DMS53 treated with DMSO at 0.1 percent for 48 hours (cell line): ENCODE results near the gene MACF1.
"Not testable (repeated sequence)": the region's sequence is repeated elsewhere in the genome, so short reads cannot be mapped to it uniquely, and the experiment has no call there.

Source experiments
- DNase-seq: peaks from one replicate; lab custom pipeline; 2025; ENCODE audit not compliant: unreplicated experiment; lab: John Stamatoyannopoulos, UW

MACF1 gene

DNA sequence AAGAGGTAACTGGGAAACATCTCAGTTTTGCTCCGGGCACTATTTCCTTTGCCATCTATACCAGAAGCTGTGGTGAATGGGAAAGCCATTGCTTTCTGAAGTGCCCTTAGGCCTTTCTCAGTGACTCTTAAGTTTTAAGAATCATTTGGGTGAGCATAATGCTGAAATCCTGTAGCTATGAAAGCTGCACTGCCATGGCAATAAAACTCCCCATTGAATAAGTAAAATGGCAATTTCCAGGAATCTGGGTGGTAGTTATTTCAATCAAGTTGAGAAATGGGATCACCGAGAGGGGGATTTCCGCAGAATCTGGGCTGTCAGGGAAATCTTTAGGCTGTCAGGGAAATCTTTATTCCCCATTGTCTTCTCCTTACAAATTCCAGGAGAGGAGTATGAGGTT lies 26.8 kb upstream of the MACF1 start:
- DNase-seq, result no peak

DNA sequence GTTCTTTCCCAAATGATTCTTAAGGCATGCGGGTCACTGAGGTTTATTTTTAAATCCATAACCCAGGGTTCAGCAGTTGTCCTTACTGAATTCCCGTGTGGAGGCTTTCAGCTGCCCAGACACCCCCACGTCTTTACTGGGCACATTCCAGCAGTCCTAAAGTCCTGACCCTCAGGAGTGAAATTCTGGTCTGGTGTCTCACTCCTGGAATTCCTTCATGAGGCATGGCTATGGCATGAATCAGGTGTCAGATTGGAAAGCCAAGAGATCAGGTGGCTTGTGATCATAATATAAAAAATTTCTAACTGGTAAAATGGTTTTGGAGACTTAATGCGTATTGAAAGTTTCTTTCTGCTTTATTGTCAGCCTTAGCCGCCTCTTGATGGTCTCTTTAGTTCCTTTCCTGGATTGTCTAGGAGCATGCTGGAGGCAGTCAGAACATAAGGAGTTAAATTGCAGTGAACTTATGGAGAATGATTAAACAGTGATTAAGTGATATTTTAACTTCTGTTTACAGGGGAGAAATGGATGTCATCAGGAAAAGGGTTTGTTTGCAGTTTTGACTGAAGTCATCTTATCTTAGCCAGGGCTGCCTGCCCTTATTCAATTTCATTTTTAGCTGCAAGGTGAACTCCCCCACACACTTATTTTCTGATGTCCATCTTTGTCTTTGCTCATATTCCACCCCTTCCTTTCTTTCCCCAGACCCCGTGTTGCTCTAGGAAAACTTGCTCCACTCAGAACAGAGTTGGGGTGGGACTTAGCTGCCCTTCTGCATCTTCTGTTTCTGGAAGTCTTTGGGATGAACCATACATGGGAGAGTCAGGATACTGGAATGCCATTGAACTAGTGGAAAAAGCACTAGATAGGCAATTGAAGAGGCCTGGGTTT lies 25.7 kb upstream of the MACF1 start:
- DNase-seq, result no peak

DNA sequence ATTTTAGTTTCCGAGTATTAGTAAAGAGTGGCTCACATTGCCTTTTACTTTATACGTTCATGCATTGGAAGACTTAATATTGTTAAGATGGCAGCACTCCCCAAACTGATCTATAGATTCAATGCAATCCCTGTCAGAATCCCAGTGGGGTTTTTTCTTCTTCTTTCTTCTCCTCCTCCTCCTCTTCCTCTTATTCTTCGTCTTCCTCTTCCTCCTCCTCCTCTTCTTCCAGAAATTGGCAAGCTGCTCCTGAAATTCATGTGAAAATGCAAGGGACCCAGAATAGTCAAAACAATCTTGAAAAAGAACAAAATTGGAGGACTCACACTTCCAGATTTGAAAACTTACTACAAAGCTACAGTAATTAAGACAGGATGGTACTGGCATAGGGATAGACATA lies 23.2 kb upstream of the MACF1 start:
- no peak for DNase-seq

DNA sequence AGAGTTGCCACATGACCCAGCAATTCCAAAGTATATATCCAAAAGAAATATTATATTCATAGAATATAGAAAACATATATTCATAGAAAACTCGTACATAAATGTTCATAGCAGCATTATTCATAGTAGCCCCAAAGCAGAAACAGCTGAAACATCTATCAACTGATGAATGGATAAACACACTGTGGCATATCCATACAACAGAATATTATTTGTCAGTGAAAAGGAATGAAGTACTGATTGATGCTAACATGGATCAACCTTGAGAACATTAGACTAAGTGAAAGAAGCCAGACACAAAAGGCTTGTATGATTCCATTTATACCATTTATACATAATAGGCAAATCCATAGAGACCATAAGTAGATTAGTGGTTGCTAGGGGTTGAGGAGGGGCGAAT lies 21.7 kb upstream of the MACF1 start:
- DNase-seq, result no peak

DNA sequence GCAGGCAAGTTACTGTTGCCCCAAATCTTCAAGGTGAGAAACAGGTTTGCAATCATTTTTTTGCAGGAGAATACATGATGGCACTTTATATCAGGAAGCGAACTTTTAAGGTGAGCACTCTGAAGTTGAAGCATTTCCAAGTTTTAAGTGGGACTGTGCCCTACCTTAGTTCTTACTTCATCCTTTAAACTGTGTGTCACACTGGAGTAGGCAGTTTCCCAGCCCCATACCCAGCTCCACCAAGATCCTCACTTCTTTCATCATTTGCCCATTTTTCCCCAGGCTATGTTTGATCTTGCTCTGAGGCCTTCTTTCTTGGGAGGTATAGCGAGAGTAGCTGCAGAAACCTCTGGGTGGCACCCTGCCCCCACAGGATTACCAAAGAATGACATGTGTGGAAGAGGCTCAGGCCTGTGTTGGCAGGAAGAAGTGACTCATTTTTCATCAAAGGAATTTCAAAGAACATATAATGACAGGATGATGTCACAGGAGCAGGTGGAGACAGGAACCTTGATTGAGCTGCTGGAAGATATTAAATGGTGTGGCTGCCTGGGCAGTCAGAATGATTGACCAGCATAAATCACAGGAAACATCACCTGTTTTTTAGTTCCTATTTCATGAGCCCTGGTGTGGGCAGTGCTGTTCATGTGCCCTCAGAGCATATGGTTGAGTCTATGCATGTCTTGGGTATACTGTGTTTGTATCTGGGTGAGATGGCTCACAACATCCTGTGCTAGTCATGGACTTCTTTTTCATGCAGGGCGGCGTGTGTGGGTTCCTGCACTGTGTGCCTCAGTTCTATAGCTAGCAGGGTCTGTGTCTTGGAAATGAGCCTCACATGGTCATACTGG lies 20.8 kb upstream of the MACF1 start:
- DNase-seq, result peak; percentile 97

DNA sequence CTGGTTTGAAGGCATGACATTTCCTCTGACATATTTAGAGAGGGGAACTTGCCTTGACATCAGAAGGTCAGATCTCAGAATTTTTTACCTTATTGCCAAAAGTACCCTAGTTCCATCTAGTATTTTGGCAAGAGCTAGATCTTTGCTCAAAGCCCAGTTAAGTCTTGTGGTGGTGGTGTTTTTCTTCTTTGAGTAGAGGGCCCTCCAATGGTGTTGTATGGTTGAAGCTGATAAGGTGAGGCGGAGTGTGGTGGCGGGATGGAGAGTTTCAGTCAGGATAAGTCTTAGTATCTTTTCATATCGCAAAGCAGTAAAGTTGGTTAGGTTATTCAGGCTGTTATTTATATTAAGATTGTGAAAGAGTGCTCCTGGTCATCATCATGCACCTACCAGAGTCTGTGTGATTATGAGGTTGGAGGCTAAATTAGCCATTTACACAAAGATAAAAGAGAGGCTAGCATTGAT lies 20.1 kb upstream of the MACF1 start:
- no peak for DNase-seq

DNA sequence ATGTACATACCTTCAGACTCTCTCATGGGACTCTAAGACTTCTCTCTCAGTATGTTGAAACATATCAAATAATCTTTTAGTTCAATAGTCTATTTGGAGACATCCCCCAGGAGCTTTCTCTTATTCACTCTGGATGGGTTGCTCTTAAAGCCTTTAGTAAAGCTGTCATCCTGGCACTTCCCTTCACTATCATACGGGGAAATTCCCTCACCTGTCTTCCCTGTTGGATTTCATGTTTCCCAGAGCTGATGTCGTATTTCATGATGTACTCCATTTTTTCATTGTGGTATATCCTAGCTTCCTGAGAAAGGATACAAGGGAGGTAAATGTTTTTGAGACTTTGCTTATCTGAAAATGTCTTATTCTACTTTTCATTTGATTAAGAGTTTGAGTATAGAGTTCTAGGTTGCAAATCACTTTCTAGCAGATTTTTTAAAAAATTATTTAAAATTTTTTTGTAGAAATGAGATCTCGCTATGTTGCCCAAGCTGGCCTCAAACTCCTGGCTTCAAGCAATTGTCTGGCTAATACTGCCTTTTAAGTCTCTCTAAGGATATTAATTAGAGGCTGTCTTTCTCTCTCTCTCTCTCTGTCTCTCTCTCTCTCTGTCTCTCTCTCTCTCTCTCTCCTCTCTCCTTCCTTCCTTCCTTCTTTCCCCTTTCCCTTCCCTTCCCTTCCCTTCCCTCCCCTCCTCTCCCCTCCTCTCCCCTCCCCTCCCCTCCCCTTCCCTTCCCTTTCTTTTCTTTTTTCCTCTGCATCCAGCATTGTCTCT lies 17.0 kb upstream of the MACF1 start:
- no peak for DNase-seq

DNA sequence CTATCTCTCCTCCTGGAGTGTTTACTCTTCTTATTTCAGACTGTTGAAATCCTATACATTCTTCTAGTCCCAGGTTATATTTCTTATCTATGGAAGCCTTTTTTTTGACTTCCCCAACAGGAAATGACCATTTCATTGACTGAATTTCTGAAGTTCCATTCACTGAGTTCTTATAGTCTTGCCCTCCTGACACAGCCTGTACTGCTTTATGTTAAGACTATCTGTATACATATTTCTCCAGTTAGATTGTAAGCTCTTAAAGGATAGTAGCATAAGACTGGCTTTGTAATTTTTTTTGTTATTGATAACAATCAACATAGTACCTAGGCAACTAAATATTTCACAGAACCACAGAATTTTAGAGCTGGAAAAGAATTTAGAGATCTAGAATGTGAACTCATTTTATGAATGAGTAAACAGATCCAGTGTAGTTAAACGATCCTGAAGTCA lies 14.9 kb upstream of the MACF1 start:
- peak; percentile 30 for DNase-seq

DNA sequence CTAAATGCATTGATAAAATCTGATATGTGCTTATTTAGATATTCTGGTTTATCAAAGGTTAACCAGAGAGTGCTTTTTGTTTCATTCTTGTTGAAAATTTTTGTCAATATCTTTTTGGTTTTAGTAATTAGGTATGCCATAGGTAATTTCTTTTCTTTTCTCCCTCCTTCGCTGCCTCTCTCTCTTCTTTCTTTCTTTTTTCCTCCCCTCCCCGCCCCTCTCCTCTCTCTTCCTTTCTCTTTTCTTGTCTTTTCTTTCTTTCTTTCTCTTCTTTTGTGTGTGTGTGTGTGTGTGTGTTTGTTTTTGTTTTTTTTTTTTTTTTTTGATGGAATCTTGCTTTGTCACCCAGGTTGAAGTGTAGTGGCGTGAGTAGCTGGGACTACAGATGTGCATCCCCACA lies 14.4 kb upstream of the MACF1 start:
- no peak for DNase-seq

DNA sequence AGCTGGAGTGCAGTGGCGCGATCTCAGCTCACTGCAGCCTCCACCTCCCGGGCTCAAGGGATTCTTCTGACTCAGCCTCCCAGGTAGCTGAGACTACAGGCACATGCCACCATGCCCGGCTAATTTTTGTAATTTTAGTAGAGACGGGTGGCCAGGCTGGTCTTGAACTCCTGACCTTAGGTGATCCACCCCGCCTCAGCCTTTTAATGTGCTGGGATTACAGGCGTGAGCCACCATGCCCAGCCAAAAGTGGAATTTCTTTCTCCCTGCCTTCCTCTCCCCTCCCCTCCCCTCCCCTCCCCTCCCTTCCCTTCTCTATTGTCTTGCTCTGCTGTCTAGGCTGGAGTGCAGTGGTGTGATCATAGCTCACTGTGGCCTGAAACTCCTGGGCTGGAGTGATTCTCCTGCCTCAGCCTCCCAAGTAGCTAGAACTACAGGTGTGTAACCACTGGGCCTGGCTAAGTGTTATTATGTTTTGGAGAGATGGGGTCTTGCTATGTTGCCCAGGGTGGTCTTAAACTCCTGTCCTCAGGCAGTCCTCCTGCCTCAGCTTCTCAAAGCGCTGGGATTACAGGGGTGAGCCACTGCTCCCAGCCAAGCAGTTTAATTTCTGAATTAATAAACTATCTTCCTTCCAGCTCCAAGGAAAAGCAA lies 10.0 kb upstream of the MACF1 start:
- DNase-seq, result no peak

DNA sequence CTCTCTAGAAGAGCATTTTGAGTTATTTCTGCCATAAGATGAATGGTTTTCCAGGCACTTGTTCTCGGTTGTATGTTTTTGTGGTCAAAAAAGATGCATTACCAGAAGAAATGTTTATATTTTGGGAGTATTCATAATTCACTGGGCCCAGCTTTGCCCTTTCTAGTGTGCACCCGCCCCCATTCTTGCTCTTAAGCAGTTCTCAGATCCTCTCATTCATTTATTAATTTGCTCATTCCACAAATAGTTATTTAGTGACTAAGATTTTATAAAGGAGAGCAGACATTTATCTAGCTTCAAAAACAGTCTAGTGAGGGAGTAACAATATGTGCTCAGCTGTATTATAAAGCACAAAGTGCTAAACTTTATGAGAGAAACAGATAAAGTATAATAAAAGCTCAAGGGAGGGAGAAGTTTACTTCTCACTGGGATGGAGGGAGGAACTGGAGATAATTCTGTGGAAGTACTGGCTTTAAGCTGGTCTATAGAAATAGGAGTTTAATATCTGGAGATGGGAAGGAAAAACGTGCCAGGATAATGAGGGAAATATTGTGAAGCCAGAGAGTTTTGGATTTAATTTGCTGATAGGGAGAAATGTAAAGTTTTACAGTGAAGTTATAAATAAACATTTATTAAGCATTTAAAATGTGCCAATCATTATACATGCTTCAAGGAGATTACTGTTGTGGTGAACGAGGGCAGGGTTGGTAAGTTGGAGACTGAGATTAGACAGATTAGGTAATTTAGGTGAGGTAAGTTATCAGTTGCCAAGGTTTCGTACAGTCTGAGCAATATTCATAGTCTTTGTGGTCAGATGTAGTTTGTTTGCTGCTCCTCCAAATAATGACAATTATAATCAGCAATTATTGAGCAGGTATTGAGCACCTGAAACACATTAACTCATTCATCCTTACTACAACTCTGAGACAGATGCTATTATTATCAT lies 9.1 kb upstream of the MACF1 start:
- DNase-seq, result no peak

DNA sequence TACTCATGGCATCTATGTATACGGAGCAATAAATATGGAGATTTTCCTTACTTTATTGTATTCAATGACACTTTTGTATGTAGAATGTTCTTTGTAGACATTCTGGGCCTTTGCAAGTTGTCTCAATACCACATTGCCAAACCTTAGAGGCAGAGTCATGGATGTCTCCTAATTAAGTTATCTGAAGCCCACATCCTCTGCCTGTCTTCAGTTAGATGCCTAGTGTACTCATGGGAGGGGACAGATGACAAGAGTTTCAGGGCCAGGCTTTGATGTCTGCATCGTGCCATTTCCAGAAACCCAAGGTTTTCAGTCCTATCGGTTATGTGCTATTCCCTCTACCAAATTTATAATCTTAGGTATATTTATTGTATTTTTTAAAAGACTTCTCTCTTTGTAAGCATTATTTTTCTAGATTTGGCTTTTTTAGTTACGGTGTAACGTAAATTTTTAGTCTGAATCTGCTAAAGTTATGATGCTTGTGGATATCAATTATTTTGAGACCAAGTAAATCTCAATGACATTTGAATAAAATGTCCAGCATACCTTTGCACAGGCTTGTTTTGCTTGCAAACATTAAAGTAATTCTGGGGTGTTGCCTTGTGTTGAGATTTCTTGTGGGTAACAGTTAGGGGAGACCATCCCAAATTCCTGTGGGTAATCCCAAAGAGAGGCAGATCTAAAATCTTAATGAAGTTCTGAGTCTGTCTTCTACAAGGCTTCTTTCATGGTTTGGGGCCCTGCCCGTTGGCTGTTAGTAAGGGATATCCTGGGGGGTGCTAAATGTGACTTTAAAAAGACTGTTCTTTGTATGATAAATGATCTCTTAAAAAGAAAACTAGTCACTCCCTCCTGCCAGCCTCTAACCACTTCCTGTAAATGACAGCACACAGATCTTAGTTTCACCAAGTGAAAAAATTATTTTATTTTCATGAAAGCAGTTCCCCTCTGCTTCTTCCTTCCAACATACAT lies 8.0 kb upstream of the MACF1 start:
- DNase-seq, result no peak

DNA sequence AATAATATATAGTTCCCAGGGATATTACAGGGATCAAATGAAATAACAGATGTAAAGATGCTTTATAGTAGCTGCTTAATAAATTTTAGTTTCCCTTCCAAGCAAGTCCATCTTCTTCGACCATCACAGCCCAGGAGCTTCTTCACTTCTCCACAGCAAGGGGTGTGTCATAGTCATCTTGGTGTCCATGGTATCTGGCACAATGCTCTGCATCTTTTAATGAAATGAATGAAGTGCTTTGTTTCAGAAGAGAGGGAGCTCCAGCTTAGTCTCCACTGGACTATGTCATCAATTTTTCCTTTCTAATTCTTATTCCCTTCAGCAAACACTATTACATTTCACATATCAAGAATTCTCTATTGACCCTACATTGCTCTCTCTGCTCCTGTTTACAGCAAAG lies 4.9 kb upstream of the MACF1 start:
- no peak for DNase-seq

DNA sequence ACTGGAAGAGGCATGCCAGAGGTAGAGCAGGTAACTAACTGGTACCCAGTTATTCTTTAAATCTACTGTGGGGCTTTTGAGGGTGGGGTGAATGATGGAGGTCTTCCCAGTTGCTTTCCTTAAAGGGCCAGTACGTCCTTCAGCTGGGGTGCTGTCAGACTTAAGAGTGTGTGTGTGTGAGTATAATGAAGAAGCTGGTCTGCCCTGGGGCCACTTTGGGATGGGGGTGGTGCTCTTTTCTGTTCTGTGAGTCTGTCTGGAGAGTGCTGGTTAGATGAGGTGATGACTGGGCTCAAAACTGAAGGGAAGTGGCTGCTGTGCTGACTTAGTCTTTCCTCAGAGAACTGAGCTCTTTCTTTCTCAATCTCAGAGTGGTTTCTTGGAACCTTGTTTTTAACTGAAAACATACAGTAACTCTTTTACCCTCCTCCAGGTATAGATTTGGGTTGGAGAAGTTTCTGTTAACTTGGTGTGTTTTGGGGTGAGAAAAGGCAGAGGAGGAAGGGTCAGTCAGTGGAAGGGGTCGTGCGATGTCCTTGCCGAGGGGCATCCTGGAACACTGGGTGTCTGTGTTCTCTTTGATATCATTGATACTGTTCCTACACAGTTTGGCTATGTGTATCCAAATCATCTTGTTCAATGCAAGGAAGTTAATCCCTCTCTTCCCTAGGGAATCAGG lies 746 bp downstream of the MACF1 start:
- DNase-seq, result no peak

DNA sequence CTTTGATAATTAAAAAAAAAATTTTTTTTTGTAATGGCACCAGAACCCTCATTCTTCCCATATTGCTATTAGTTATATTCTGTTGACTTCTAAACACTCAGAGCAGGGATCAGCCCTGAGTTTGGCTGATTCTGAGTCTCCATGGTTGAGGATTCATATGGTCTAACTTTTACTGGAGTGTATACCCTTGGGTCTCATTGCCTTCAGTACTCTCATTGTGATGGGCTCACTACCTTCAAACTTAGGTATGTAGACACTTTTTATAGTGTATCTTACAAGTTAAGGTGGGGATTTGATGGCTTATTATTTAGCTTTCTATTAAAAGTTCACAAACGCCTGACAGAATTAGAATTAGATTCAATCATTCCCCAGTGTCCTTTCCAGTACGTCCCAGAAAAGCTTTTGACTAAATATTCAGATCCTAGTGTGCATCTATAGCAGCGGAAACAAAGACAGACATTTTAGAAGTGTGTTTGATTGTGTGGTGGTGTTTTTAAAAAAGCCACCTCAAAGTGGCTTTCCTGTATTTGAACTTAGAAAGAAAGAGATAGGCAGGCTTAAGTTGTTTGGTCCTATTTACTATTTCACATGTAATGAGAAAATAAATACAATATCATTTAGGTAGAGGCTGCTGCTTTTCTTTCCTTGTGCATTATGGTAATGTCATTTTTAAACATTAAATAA lies 1.4 kb downstream of the MACF1 start:
- DNase-seq, result no peak

DNA sequence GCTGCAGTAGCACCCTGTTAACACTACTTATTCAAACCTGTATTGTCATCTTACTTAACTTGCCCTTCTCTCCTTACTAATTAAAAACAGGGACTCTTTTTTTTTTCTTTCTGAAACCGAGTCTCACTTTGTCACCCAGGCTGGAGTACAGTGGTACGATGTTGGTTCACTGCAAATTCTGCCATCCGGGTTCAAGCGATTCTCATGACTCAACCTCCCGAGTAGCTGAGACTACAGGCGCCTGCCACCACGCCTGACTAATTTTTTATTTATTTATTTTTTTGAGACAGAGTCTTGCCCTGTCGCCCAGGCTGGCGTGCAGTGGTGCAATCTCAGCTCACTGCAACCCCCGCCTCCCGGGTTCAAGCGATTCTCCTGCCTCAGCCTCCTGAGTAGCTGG lies 3.9 kb downstream of the MACF1 start:
- DNase-seq, result not testable (repeated sequence)

DNA sequence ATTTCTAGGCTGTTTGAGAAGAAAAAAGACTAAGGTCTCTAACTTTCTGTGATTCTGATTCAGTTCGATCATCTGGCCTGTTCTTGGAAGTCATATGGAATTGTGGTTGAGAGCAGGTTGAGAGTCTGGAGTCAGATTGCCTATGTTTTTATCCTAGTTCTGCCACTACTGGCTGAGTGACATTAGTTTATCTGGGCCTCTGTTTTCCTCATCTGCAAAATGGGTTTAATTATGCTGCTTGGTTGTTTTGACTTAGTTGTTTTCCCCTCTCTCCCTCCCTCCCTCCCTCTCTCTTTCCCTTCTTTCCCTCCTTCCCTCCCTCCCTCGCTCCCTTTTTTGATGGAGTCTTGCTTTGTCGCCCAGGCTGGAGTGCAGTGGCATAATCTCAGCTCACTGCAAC lies 6.2 kb downstream of the MACF1 start:
- no peak for DNase-seq
